Measurements from ENCODE around the gene KIAA0319L.

KIAA0319L gene

GRCh38 chr1:35535243-35535642 lies 22.0 kb downstream of the KIAA0319L start:
- no peak for DNase-seq

DNA sequence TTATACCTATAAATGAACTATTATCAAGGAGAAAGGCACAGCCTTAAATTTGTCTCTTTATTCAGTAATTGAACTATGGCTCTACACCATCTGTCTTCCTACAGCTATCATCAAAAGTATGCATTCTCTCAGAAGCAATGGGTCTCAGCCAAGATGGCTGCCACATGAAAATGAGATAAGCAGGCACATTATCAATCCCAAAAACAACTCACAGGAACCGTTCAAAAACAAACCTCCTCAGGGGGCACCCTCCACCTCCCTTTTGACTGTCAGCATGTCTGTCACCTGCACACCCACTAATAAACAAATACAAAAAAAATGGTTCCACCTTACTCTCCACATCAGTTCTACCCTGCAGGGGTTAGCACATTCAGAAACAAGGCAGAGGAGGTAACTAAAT lies 23.6 kb downstream of the KIAA0319L start:
- DNase-seq = no peak

- DNase-seq = no peak
Observed at GRCh38 chr1:35532497-35533223, 24.5 kb downstream of the KIAA0319L start.

DNA sequence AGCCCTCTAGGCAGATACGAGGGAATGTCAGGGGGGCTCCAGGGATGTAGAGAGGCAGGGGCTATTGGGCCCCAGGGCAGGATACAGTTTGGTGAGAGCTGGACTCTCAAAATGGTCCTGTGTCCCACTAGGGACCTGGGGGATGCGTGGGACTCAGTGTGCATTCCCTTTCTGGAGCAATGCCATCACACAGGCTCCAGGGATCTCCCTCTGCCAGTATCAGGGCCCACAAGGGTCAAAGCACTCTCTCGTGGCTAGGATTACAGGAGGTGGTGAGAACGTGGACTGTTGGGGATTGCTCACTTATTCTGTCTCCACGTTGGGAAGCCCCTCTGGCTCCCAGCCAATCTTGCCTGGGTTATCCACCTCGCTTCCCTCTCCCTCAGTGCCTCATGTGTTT lies 25.8 kb downstream of the KIAA0319L start:
- no peak for DNase-seq

DNA sequence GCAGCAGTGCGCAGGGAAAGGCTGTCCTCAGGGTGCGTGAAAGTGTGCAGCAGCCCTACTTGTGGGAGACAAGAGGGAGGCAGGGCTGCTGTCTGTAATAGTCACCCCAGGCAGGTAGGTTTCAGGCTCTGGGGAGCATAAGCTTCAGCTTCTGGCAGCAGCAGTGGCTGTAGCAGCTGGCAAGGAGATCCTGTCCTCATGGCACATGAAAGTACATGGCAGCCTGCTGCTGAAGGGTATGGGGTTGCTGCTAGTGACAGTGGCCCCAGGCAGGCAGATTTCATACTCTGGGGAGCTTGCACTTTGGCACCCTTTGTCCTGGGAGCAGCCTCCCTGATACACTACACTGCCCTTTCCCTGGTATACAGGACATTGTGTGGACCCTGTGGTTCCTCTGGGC lies 26.3 kb downstream of the KIAA0319L start:
- DNase-seq = no peak

DNA sequence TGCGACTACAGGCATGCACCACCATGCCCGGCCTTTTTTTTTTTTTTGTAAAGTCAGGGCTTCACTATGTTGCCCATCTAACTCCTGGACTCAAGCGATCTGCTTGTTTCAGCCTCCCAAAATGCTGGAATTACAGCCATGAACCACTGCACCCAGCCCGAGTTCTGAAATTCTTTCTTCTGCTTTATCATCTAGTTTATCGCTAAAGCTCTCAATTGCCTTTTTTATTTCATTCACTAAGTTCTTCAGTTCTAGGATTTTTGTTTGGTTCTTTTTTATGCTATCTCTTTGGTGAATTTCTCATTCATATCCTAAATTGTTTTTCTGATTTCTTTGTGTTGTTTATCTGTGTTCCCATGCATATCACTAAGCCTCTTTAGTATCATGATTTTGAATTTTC lies 27.0 kb downstream of the KIAA0319L start:
- no peak for DNase-seq

GRCh38 chr1:35524106-35524505 lies 33.1 kb downstream of the KIAA0319L start:
- DNase-seq = no peak

DNA sequence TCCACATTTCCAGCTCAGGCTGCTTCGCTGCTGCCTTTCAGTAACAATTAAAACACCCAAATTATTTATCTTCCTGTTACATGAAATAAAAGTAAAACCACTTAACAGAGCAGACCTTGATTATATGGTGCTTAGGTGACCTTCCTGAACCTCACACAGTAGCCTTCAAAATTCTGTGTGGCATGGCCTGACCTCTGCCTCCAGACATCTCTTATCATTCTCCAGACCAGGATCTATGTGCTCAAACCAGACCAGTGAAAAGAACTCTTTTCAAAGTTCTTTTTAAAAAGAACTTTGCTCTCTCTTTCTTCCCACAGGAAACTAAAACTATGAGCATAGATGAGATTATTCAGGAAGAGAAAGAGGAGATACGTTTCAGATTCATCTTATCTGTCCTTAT lies 37.8 kb downstream of the KIAA0319L start:
- no peak for DNase-seq

DNA sequence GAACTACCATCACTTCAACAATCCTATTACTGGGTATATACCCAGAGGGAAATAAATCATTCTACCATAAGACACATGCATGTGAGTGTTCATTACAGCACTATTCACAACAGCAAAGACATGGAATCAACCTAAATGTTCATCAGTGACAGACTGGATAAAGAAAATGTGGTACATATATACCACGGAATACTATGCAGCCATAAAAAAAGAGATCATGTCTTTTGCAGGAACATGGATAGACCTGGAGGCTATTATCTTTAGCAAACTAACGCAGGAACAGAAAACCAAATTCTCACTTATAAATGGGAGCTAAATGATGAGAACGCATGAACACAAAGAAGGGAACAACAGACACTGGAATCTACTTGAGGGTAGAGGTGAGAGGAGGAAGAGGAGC lies 39.0 kb downstream of the KIAA0319L start:
- no peak for DNase-seq

GRCh38 chr1:35511305-35511704 lies 45.9 kb downstream of the KIAA0319L start:
- DNase-seq = no peak

DNA sequence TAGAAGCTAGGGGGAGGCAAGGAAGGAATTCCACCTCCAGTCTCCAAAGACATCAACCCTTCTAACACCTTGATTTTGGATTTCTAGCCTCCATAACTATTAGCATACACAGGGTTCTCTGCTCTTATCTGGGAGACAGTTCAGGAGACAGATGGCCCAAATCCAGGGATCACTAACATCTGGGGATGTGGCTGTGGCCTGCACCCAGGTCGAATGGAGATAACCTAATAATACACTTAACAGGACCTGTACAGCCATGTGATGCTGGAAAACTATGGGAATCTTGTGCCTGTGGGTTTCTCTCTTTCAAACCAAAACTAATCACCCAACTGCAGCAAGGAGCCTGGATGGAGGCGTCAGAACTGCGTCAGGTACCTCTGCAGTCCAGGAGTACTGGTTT lies 47.6 kb downstream of the KIAA0319L start:
- DNase-seq = no peak

DNA sequence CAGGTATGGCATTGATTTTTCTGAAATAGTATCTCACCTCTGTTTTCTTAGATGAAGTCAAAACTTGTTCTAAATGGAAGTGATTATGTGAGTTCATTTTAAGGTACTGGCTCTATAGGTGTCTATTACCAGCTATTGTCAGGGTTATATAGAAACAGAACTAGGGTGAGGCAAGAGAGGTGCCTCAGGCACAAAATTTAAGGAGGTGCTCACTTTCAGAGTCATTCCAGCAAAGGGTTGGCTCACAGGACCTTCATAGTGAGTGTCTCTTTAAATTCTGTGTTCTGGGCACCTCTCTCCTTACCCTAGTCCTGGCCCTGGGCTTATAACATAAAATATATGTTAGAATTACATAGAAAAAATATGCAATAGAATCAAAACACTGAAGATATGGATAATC lies 49.3 kb downstream of the KIAA0319L start:
- no peak for DNase-seq

DNA sequence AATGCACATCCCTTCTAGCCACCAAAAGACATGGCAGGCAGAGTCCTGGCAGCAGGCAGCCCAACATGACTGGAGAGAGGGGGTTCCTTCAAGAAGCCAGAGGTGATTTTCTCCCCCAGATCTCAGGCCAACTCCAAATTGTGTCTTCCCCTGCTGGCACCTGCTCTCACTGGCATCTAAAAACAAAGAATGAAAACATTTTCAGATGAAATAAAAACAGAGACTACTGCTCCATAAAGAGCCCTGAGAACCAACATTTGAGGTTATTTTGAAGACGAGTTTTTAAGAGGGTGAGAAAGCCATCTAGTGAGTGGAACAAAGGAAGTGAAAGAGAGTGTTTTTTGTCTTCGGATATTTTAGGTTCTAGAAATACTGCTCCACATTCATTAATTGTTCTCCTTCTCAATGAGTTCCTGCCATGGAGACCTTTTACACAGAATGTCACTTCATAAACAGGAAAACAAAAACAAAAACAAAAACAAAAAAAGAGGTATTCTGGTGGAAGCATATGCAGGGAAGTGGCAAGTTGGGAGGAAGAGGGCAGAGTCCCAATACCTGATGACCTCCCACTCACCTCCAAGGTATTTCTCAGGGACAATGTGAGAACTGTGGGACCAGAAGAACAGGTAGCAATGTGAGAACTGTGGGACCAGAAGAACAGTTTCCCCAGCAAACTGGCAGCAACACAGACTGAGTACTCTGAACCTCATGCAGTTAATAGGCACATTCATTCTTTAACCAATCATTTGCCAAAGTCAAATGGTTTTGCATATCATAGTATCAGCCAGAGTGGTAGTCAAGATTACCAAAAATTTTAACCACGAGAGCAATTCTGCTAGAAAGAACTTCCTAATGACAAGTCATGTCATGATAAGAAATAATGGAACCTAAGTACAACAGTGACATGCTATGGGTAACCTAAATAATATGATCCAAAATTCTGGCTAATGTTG lies 50.0 kb downstream of the KIAA0319L start:
- DNase-seq = no peak

DNA sequence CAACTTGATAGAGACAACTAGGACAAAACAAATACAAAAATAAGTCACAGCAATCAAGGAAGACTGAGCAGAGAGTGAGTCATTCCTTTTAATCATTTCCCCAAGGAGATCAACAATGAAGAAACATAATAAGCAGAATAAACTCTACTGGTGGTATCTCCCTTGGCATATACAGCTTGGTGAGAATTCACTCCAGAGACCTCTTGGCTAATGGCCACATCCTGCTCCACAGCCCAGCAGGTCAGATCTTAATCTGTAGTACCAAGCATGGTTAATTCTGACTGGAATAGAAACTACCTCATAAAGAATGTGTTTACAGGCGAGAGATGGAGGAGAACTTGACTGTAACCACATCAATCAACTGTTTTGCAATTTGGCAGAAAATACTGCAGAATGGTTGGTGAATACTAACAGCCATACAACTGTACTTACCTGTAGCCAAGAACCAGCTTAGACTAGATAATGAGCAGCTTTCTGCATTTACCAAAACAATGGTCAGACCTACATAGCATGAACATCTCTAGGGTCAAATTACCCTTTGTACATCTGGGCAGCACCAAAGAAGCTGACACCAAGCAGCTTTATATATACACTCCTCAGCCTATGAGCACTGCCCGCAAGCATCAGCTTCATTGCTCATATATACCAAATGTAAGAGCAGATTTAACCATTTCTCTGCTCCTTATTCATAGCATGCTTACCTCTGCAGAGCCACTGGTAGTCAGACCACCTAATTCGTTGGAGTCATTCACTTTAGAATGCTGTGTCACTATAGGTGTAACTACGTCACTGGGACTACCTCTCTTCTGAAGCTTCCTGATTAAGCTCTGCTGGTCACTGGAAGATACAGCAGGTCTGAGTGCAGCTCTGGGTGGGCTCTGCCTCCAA lies 51.0 kb downstream of the KIAA0319L start:
- no peak for DNase-seq

- no peak for DNase-seq
Observed at GRCh38 chr1:35502242-35502641, 55.0 kb downstream of the KIAA0319L start.

DNA sequence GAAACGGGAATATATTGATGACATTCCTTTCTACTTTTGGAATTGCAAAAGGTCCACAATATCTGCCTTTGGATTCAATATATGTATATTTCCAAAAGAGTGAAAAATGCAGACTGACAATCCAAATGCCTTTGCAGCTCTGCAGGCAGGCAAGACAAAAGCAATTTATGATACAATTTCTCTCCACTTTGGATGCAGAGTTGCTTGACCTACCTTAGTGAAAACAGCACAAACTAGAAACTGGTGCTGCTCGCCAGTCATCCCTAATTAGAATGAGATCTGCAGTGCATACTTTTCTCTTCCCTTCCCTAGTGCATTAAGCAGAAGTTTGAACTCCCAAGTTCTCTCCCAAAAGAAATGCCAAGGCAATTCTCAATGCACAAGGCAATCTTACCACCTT lies 56.8 kb downstream of the KIAA0319L start:
- DNase-seq = no peak

DNA sequence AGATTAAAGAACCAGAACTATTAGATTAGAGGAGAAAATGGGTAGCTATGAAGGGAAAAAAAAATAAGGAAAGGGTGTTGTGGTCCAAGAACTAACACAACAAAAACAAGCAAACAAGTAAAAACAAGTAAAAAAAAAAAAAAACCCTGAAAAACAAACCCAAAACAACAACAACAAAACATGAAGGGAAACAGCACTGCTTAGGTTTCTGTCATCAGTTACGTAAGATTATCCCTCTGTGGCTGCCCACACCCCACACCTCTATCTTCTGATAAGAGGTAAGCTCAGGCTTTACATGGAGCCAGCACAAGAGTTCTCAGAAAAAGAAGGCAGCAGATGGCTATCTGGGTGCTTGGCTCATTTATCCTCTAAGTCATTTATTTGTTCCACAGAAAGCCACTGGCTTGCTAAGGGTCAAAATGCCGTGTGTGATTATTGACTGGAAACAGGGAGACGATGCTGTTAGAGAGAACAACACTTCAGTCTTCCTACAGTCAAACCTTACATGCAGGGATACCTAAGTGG lies 57.5 kb downstream of the KIAA0319L start:
- no peak for DNase-seq

GRCh38 chr1:35499231-35499630 lies 58.0 kb downstream of the KIAA0319L start:
- no peak for DNase-seq

DNA sequence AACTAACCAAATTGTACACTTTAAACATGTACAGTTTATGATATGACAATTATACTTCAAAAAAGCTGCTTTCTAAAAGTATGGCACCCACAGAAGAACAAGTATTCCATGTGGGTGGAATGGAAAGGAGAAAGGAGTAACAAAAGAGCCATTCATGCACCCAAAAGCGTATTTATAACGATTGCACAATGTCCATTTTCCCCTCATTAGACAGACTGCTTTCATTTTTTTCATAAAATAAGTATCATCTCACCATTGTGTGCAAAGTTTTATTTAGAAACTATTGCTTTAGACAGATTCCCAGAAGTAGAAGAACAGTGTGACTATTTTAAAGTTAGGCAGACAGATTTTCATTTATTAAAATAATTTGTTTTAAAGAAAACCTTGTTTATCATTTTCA lies 59.6 kb downstream of the KIAA0319L start:
- DNase-seq = no peak

GRCh38 chr1:35490250-35490649 lies 67.0 kb downstream of the KIAA0319L start:
- no peak for DNase-seq

DNA sequence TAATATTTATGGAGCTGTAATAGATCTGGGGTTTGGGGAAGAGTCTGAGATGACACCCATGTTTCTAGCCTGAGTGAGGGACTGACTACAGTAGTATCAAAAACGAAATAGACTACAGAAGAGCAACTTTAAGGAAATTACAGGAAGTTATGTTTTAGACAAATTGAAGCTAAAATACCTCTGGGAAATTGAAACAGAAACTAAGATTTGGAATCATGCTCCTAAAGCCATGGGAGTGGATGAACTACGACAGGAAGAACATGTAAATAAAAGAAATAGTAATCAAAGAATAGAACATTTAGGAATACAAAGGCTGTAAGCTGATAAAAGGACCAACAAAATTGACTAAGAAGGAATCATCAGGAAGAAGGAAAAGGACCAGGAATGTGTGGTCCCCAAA lies 68.9 kb downstream of the KIAA0319L start:
- DNase-seq = no peak

GRCh38 chr1:35486858-35487408 lies 70.3 kb downstream of the KIAA0319L start:
- no peak for DNase-seq

DNA sequence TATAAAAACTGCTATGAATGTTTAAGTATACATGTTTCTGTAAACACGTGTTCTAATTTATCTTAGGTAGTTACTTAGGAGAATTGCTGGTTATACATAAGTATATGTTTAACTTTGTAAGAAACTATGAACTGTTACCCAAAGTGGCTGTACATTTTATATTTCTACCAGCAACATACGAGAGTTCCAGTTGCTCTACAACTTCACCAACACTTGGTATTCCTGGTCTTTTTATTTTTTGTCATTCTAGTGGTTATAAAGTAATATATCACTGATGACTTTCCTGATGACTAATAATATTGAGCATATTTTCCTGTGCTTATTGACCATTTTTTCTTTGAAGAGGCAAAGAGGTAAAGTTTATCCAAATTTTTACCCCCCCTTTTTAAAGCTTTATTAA lies 76.0 kb downstream of the KIAA0319L start:
- DNase-seq = no peak
